Stimulated activated CD8-positive, alpha-beta memory T cell treated with anti-CD3 and anti-CD28 coated beads, Interleukin-7, amount 100 ng/mL, for 24 hours (primary cell): ENCODE results near the gene CAMKMT.

Experiments used
- DNase-seq: peaks from one replicate; pipeline ENCODE4 v3.0.0-alpha.2; 2020; ENCODE audit warnings: low read depth

CAMKMT gene

DNA sequence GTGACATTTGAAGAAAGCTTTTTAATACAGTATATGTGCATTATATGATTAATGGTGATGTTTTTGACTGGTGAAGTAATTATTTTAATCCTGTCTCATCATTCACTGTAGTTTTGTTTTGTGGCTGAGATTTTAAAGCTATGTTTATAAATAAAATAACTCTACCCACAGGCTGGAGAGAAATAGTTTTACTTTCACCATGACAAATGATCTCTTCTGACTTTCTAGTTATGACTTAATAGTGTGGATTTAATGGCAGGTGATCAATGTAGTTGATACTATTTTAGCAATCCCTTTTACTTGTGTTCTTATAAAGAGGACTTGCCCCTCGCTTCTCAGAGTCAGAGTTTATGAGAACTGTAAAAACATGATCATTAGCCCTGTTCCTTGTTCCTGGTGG lies 290.2 kb downstream of the CAMKMT start:
- DNase-seq, result no peak

GRCh38 chr2:44652701-44653100 lies 291.0 kb downstream of the CAMKMT start:
- DNase-seq, result no peak

DNA sequence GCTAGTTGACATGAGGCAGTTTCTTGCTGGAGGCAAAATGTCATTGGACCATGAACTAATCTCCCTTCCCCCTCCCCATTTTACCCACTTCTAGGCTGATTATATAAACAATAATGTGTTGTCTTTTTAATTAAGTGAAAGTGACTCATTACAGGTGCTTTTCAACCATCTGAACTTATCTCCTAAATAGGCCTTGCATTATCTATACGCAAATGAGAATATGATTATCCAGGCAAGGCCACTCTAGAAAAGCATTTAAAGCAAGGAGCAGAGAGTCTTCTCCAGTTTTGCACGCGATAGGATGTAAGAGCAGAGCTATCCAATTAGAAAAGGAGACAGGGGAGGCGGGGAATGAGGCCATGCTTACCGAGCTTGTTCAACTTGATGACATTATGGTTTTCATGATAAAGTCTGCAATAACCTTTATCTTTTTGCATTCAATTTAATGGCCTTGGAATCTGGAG lies 293.7 kb downstream of the CAMKMT start:
- DNase-seq, result no peak

GRCh38 chr2:44656460-44656859 lies 294.7 kb downstream of the CAMKMT start:
- no peak for DNase-seq

DNA sequence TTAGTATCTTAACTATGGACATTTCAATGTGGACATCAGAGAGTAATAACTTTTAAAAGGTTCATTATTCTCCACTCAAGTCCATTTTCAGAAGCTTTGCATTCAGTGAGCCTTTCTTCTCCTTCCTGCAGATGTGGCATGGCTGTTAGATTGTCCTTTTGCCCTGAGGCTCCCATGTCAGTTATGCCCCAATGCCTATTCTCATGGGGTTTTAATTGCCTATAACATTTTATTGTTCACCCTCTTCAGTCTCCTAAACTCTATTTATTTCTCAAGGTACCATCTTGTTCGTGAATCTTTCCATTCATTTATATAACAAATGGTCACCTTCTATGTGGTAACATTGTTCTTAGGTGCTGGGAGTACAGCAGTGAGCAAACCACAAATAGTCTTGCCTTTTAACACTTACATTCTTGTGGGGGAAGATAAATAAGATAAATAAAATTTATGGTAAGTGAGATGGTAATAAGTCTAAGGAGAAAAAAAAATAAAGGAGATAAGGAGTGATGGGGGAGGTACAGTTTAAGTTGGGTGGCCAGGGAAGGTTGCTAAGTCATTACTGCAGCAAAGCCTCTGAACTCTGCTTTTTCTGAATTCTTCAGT lies 301.8 kb downstream of the CAMKMT start:
- no peak for DNase-seq

- no peak for DNase-seq
Measured at GRCh38 chr2:44668336-44668735, 306.6 kb downstream of the CAMKMT start.

DNA sequence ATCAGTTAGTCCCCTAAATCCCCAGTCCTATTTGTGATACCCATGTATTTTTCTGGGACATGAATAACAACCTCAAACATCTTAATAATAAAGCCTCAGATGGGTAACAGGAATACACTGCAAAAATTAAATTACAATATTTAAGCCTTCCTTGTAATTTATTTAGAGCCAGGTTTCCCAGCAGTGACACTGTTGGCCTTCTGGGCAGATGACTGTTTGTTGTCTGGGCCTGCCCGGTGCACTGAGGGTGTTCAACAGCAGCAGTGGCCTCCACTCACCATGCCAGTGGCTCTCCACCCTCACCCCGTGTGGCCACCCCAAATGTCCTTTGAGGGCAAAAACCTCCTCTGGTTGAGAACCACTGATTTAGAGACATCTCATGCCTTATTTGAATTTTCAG lies 309.5 kb downstream of the CAMKMT start:
- DNase-seq, result no peak

DNA sequence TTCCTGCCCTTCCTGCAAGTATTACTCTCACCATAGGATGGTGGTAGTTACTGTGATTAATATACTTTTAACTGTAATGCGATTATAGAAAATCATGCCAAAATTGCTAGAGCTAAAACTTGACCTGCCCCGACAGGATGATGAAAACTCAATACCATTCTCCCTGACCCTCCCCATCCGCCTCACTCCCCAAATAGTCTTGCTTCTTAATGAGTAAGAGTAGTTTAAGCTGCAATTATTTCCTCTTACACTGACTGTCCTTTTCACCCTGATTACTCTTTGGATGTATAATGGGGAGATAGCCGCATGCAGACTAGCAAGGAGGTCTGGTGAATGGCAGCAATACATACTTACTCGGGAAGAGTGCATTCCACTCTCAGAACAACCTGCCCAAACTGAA lies 310.2 kb downstream of the CAMKMT start:
- no peak for DNase-seq

DNA sequence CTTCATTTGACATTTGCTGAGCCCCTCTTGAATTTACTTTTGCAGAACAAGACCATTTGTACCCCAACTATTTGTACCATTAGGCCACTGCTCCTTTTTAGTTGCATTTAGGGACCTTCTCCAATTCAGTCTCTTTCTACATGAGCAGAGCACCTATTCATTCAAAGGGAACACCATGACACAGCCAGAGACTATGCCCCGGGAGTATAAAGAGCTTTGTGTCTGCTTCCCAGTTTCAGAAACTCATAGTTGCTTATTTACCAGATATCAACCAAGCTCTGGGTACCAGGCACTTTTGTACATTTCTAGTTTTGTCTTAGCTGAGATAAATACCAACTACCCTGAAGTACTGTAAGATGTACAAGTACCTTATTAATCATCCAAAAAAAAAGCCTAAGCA lies 310.7 kb downstream of the CAMKMT start:
- no peak for DNase-seq

DNA sequence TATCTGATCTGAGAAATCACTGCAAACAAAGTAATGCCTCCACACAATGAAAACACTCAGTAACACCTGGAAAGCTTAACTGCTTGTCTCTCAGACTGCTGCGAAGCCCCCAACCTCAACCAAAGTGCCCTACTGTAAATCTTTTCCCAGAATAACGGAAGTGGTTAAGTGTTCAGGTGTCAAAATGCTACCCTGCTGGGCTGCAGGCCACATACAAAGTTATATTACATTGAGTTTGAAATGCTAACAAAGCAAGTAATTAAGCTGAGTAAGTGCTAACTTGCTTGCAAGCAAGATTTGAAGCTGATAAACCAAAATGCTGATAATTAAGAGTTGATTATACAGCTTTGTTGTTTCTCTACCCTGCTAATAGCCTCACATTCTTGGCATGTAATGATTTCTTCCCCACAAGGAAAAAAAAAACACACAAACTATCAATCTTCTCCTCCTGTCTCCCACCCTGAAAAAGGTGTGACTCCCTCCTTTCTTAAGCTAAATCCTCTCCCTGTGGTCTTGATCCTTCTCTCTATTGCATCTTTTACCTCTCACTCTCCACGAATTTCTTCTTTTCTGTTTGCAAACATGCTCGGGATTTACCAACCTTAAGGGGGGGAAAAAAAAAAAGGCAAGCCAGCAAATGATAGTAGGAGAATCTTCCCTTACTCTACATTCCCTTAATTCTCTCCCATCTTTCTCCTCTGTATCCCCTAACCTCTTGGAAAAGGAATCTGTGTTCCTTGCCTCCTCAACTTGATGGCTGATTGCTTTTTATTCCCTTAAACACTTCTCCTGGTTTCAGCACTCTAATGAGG lies 312.9 kb downstream of the CAMKMT start:
- DNase-seq, result no peak

DNA sequence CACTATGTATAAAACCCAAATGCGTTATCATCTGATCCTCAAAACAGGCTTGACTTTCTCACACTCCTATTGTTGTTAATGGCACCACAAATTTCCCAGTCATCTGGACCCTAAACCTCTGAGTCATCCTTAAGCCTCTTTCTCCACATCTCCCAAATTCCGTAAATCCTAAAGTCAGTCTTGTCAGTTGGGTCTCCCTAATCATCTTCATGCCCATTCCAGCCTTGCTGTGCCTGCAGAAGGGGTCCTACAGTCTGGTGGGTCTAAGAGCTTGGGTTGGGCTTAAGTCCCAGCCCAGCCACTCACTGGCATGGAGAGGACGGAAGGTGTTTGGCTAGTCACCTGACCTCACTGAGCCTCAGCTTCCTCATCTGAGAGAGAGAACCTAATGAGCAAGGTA lies 314.6 kb downstream of the CAMKMT start:
- DNase-seq, result no peak

GRCh38 chr2:44679584-44679983 lies 317.8 kb downstream of the CAMKMT start:
- no peak for DNase-seq

GRCh38 chr2:44679990-44680389 lies 318.2 kb downstream of the CAMKMT start:
- DNase-seq, result no peak

GRCh38 chr2:44680424-44680971 lies 318.8 kb downstream of the CAMKMT start:
- no peak for DNase-seq

- DNase-seq, result no peak
Measured at GRCh38 chr2:44680983-44681531, 319.3 kb downstream of the CAMKMT start.

GRCh38 chr2:44682459-44682858 lies 320.7 kb downstream of the CAMKMT start:
- no peak for DNase-seq

GRCh38 chr2:44684559-44684958 lies 322.8 kb downstream of the CAMKMT start:
- DNase-seq, result no peak

DNA sequence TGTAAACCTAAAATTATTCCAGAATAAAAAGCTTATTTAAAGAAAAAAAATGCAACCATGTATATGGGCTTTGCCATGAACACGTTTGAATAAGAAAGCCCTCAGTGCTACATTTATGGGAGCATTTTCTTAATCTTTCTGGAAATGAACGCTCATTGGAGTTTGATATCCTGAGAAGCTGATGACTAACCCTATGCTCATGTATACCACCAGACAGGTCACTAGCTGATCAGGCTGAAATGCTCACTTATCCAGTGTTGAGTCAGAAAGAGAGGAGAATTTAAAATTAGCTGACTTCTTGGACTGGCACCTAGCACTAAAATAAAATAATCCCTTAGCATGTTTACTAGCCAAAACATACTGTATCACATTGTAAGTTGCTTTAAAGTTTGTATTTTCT lies 324.8 kb downstream of the CAMKMT start:
- no peak for DNase-seq

DNA sequence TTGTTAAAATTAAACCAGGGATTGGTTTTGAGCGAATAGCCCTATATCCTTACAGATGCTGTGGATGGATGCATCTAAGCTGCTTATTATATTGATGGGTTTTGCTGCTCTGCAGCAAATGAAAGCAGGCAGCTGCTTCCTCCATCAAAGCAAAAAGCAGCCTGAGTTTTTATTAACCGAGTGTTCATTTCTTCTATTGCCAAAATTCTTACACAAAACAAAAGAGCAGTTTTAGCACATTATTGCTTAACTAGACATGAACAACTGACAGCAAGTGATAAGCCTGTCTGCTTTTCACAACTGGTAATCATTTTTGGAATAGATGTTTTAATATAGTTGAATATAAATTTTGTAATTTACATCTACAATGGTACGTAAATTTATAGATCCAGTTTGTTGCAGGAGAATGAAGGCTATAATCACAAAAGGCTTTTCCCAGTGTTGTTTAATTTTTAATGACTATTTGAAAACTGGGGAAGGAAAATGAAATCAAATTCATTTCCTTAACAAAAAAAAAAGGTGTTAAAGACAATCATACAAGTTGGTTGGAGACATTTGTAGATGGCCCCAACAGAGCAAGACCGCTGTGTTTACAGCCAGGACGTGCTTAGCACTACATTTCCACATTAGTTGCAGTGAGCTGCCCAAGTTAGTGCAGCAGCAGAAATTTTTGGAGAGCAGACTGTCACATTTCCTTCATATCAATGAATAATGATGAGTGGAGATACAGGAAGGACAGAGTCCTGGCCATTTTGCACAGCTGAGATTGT lies 326.1 kb downstream of the CAMKMT start:
- no peak for DNase-seq

DNA sequence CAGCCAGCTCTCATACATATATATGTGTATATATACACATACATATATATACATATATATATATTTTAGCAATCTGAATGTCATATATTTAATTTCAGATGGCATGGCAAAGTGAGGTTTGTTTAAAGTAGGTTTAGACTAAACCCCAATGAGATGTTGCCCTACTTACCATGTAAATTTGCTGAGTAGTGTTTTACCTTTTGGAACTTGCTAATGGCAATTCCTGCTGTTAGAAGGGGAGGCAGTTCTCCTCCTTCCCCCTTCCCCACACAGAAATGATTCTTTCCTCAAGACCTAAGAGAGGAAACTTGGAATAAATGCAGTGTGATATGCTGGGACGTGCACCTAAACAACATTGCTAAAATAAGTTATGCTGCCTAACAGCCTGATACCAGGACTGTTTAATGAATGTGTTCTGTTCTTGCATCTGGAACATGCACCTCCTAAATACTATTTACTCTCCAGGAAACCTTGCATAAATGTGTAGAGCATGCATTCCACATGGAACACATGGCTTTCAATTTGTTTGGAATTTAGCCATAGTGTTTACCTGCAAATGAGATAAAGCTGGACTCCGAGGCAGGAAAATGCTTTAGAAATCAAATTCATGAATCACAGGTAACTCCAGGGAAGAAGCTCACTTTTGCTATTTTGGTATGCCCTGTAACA lies 326.8 kb downstream of the CAMKMT start:
- no peak for DNase-seq

DNA sequence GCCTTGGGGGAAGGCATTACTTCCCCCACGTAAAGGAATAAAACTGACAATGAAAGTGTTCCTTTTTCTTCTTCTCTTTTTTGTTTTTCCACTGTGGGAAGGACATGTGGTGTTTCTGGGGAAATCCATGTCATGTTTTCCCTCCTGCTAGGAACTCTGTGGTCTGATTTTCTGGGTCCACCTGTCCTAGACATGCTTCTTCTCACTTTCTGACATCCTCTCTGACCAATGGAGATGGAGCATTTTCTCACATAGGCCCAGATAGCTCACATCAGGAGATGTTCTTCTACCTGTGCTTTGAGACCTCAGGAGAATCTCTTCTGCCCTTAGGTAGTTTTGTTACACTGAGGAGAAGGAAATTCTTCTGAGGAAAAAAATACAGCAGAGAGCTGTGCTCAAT lies 327.8 kb downstream of the CAMKMT start:
- DNase-seq, result no peak
